Large intestine (tissue), 3 donors: ENCODE data around the gene DESI2. TPM values are rescaled to one million over a fixed set of nuclear protein-coding genes. Genes with fewer than 3 reads are reported as not detected.
"Not testable (repeated sequence)": the region's sequence is repeated elsewhere in the genome, so short reads cannot be mapped to it uniquely, and the experiment has no call there.

Source experiments
- DNase-seq, 2 donors: peaks; one replicate each; pipeline versions ENCODE4 v3.0.0 to v3.0.0-alpha.2; 2013
- H3K27ac ChIP-seq: one replicate; pipeline ENCODE4 v1.5.1; 2013; ENCODE audit warnings: low read length
- H3K27me3 ChIP-seq: 2 replicates; pipeline ENCODE4 v1.6.1; 2013; ENCODE audit warnings: low read length; ENCODE audit not compliant: control insufficient read depth, insufficient read depth
- H3K36me3 ChIP-seq: 2 replicates; pipeline ENCODE4 v1.6.1; 2013; ENCODE audit warnings: low read length; ENCODE audit not compliant: control insufficient read depth, insufficient read depth
- H3K4me1 ChIP-seq: one replicate; pipeline ENCODE4 v1.6.1; 2013; ENCODE audit warnings: low read length; ENCODE audit not compliant: control insufficient read depth, insufficient read depth
- H3K4me3 ChIP-seq: one replicate; pipeline ENCODE4 v1.5.1; 2013; ENCODE audit warnings: low read length
- H3K9me3 ChIP-seq: one replicate; pipeline ENCODE4 v1.6.1; 2013; ENCODE audit warnings: mild to moderate bottlenecking, low read depth, low read length, moderate library complexity; ENCODE audit not compliant: control insufficient read depth
- WGBS: methylation state at CpG from one replicate; pipeline ENCODE4 v1.1.5; 2013; ENCODE audit warnings: low lambda C conversion rate; ENCODE audit not compliant: insufficient coverage; 5-methylcytosine and 5-hydroxymethylcytosine counted together
- polyA plus RNA-seq: library from polyadenylated mRNA; unstranded; fragments of 120-200 nt; gene quantifications from one replicate; pipeline ENCODE4 v1.2.1, GENCODE V29; 2013

DESI2 gene
- polyA plus RNA-seq, 1 donor, result 28.3 TPM

- DNase-seq, result peak in 1 of 2 donors; percentile 58
- Histone ChIP-seq H3K36me3 (peaks cover 5% of the 10 kb centered on the region), H3K4me3 (peak overlapping the region; percentile 84), H3K9me3 (no peaks in the 10 kb centered on the region), H3K4me1 (peaks cover 19% of the 10 kb centered on the region), H3K27me3 (no peaks in the 10 kb centered on the region), H3K27ac (peak overlapping the region; percentile 77)
- WGBS, result no CpG with 5 or more reads among the region's 34 CpGs
Measured at GRCh38 chr1:244653439-244654107, 647 bp downstream of the DESI2 start.

- no peak overlapping the region for H3K27ac ChIP-seq
- H3K4me1 ChIP-seq, result peaks cover 19% of the 10 kb centered on the region
- H3K9me3 ChIP-seq, result no peaks in the 10 kb centered on the region
- no peak for DNase-seq
- peaks cover 5% of the 10 kb centered on the region for H3K36me3 ChIP-seq
- WGBS, result no CpG with 5 or more reads among the region's 8 CpGs
- H3K4me3 ChIP-seq, result peak overlapping the region; percentile 84
- H3K27me3 ChIP-seq, result no peaks in the 10 kb centered on the region
Measured at GRCh38 chr1:244654108-244655038, 1.4 kb downstream of the DESI2 start.

GRCh38 chr1:244655186-244655585 is 2.3 kb downstream of the DESI2 start:
- Histone ChIP-seq H3K36me3 (peaks cover 5% of the 10 kb centered on the region), H3K9me3 (no peaks in the 10 kb centered on the region), H3K4me3 (no peak overlapping the region), H3K27ac (no peak overlapping the region), H3K4me1 (peaks cover 19% of the 10 kb centered on the region), H3K27me3 (no peaks in the 10 kb centered on the region)
- WGBS, result no CpG with 5 or more reads among the region's 1 CpG
- no peak for DNase-seq

- DNase-seq, result no peak
- peaks cover 15% of the 10 kb centered on the region for H3K4me1 ChIP-seq
- H3K27me3 ChIP-seq, result no peaks in the 10 kb centered on the region
- 100% methylated on average over 1 of the region's 3 CpGs for WGBS
- H3K4me3 ChIP-seq, result no peak overlapping the region
- no peak overlapping the region for H3K27ac ChIP-seq
- H3K36me3 ChIP-seq, result peaks cover 5% of the 10 kb centered on the region
- H3K9me3 ChIP-seq, result no peaks in the 10 kb centered on the region
Measured at GRCh38 chr1:244657421-244657820, 4.5 kb downstream of the DESI2 start.

GRCh38 chr1:244659694-244660093 is 6.8 kb downstream of the DESI2 start:
- 93% methylated on average over 2 of the region's 3 CpGs for WGBS
- Histone ChIP-seq H3K4me1 (peaks cover 8% of the 10 kb centered on the region), H3K4me3 (no peak overlapping the region), H3K27ac (no peak overlapping the region), H3K36me3 (peaks cover 5% of the 10 kb centered on the region), H3K9me3 (no peaks in the 10 kb centered on the region), H3K27me3 (no peaks in the 10 kb centered on the region)
- no peak for DNase-seq

GRCh38 chr1:244660595-244660994 is 7.7 kb downstream of the DESI2 start:
- Histone ChIP-seq H3K36me3 (peaks cover 5% of the 10 kb centered on the region), H3K9me3 (no peaks in the 10 kb centered on the region), H3K27me3 (no peaks in the 10 kb centered on the region), H3K4me1 (peaks cover 6% of the 10 kb centered on the region), H3K4me3 (no peak overlapping the region), H3K27ac (no peak overlapping the region)
- 100% methylated on average over 3 of the region's 3 CpGs for WGBS
- DNase-seq, result no peak

- H3K9me3 ChIP-seq, DNase-seq, H3K27ac ChIP-seq, H3K27me3 ChIP-seq, H3K36me3 ChIP-seq, H3K4me1 ChIP-seq, H3K4me3 ChIP-seq: not testable (repeated sequence)
- no CpG with 5 or more reads among the region's 4 CpGs for WGBS
Measured at GRCh38 chr1:244661569-244662312, 8.8 kb downstream of the DESI2 start.

GRCh38 chr1:244662599-244662998 is 9.7 kb downstream of the DESI2 start:
- H3K27me3 ChIP-seq, result no peaks in the 10 kb centered on the region
- no peak overlapping the region for H3K4me3 ChIP-seq
- no peaks in the 10 kb centered on the region for H3K9me3 ChIP-seq
- H3K4me1 ChIP-seq, result no peaks in the 10 kb centered on the region
- H3K27ac ChIP-seq, result no peak overlapping the region
- H3K36me3 ChIP-seq, result no peaks in the 10 kb centered on the region
- WGBS, result 17% methylated on average over 1 of the region's 2 CpGs
- peak in 1 of 2 donors; percentile 58 for DNase-seq

- H3K4me1 ChIP-seq, result no peaks in the 10 kb centered on the region
- 89% methylated on average over 2 of the region's 3 CpGs for WGBS
- H3K27me3 ChIP-seq, result no peaks in the 10 kb centered on the region
- no peak for DNase-seq
- no peaks in the 10 kb centered on the region for H3K36me3 ChIP-seq
- no peak overlapping the region for H3K4me3 ChIP-seq
- no peak overlapping the region for H3K27ac ChIP-seq
- H3K9me3 ChIP-seq, result no peaks in the 10 kb centered on the region
Measured at GRCh38 chr1:244664353-244664752, 11.4 kb downstream of the DESI2 start.

- no CpG with 5 or more reads among the region's 4 CpGs for WGBS
- no peaks in the 10 kb centered on the region for H3K4me1 ChIP-seq
Measured at GRCh38 chr1:244665771-244666217, 12.9 kb downstream of the DESI2 start.

More at GRCh38 chr1:244665771-244666217, 12.9 kb downstream of the DESI2 start:
- DNase-seq, result no peak
- no peak overlapping the region for H3K27ac ChIP-seq
- no peaks in the 10 kb centered on the region for H3K36me3 ChIP-seq
- no peaks in the 10 kb centered on the region for H3K27me3 ChIP-seq
- H3K4me3 ChIP-seq, result no peak overlapping the region
- no peaks in the 10 kb centered on the region for H3K9me3 ChIP-seq
